ENCODE measurements around the gene IL32. TPM values are rescaled to one million over a fixed set of nuclear protein-coding genes. Genes with fewer than 3 reads are reported as not detected.

Gene IL32
- total RNA-seq, 1 donor from 2014 or later = 8.8 TPM

GRCh38 chr16:3058139-3059030, 7.1 kb upstream of the IL32 start:
- Mint-ChIP-seq H3K36me3 (ENCODE audit: unreplicated experiment) (peaks cover 6% of the 10 kb centered on the region), H3K27ac (ENCODE audit: unreplicated experiment) (peak overlapping the region; percentile 62), H3K9me3 (ENCODE audit: unreplicated experiment) (no peaks in the 10 kb centered on the region), H3K4me3 (ENCODE audit: unreplicated experiment) (peak overlapping the region; percentile 83), H3K27me3 (ENCODE audit: unreplicated experiment) (no peaks in the 10 kb centered on the region), H3K4me1 (ENCODE audit: unreplicated experiment) (peaks cover 15% of the 10 kb centered on the region)
- no peak for TF ChIP-seq CTCF (IDR thresholded peaks at IDR 0.05)
- no peak for DNase-seq (ENCODE audit: extremely low spot score, unreplicated experiment)

- TF ChIP-seq CTCF (IDR thresholded peaks at IDR 0.05) = peak; percentile 91
- Mint-ChIP-seq H3K27me3 (ENCODE audit: unreplicated experiment) (no peaks in the 10 kb centered on the region), H3K4me3 (ENCODE audit: unreplicated experiment) (peak overlapping the region; percentile 83), H3K27ac (ENCODE audit: unreplicated experiment) (peak overlapping the region; percentile 71), H3K9me3 (ENCODE audit: unreplicated experiment) (no peaks in the 10 kb centered on the region), H3K36me3 (ENCODE audit: unreplicated experiment) (no peaks in the 10 kb centered on the region), H3K4me1 (ENCODE audit: unreplicated experiment) (peaks cover 15% of the 10 kb centered on the region)
- peak; percentile 97 for DNase-seq (ENCODE audit: extremely low spot score, unreplicated experiment)
These were observed 6.3 kb upstream of the IL32 start for GRCh38 chr16:3059041-3059722.

GRCh38 chr16:3059723-3060242, 5.7 kb upstream of the IL32 start:
- H3K4me3 Mint-ChIP-seq (ENCODE audit: unreplicated experiment) = peak overlapping the region; percentile 69
- DNase-seq (ENCODE audit: extremely low spot score, unreplicated experiment) = no peak
- H3K36me3 Mint-ChIP-seq (ENCODE audit: unreplicated experiment) = no peaks in the 10 kb centered on the region
- no peak for TF ChIP-seq CTCF (IDR thresholded peaks at IDR 0.05)
- H3K9me3 Mint-ChIP-seq (ENCODE audit: unreplicated experiment) = no peaks in the 10 kb centered on the region
- H3K4me1 Mint-ChIP-seq (ENCODE audit: unreplicated experiment) = peaks cover 17% of the 10 kb centered on the region
- peak overlapping the region; percentile 71 for H3K27ac Mint-ChIP-seq (ENCODE audit: unreplicated experiment)
- H3K27me3 Mint-ChIP-seq (ENCODE audit: unreplicated experiment) = no peaks in the 10 kb centered on the region

GRCh38 chr16:3060339-3061127, 4.9 kb upstream of the IL32 start:
- Mint-ChIP-seq H3K27me3 (ENCODE audit: unreplicated experiment) (no peaks in the 10 kb centered on the region), H3K4me3 (ENCODE audit: unreplicated experiment) (no peak overlapping the region), H3K4me1 (ENCODE audit: unreplicated experiment) (peaks cover 20% of the 10 kb centered on the region), H3K27ac (ENCODE audit: unreplicated experiment) (no peak overlapping the region), H3K9me3 (ENCODE audit: unreplicated experiment) (no peaks in the 10 kb centered on the region), H3K36me3 (ENCODE audit: unreplicated experiment) (no peaks in the 10 kb centered on the region)
- no peak for DNase-seq (ENCODE audit: extremely low spot score, unreplicated experiment)
- no peak for TF ChIP-seq CTCF (IDR thresholded peaks at IDR 0.05)

All from osteocyte (in vitro differentiated cells).